Activated T-helper 2 cell treated with anti-CD3 and anti-CD28 coated beads, Interferon-gamma antibody, Interleukin-2, Interleukin-4, amounts not matched to agents 10 μg/mL and 5 μg/mL and 100 μg/mL, durations not matched to agents 14 hours and 24 hours and 36 hours (primary cell): ENCODE results near the gene ZGPAT. TPM values are rescaled to one million over a fixed set of nuclear protein-coding genes. Genes with fewer than 3 reads are reported as not detected.

Experiments used
- DNase-seq: peaks from one replicate; pipeline ENCODE4 v3.0.0; 2021; ENCODE audit warnings: low spot score
- H3K27ac Mint-ChIP-seq: one replicate; pipeline ENCODE4 v1.8.0; 2021; ENCODE audit warnings: mixed read lengths
- H3K27me3 Mint-ChIP-seq: one replicate; pipeline ENCODE4 v1.8.0; 2021; ENCODE audit warnings: low read depth, mixed read lengths
- H3K36me3 Mint-ChIP-seq: one replicate; pipeline ENCODE4 v1.8.0; 2021; ENCODE audit warnings: low read depth, mixed read lengths
- H3K4me1 Mint-ChIP-seq: one replicate; pipeline ENCODE4 v1.8.0; 2021; ENCODE audit warnings: low read depth, mixed read lengths
- H3K4me3 Mint-ChIP-seq: one replicate; pipeline ENCODE4 v1.8.0; 2021; ENCODE audit warnings: low read depth, mild to moderate bottlenecking, moderate library complexity, mixed read lengths
- H3K9me3 Mint-ChIP-seq: one replicate; pipeline ENCODE4 v1.8.0; 2021; ENCODE audit warnings: mixed read lengths
- intact Hi-C: fragments of 100-400 bp; cut with micrococcal nuclease; formaldehyde crosslinking; loops from one replicate; pipeline ENCODE4 v1.15.1; 2023
- total RNA-seq: library from RNA; stranded (reverse); gene quantifications from 2 replicates; pipeline ENCODE4 v1.2.3, GENCODE V29; 2022

Gene ZGPAT
- total RNA-seq, 1 donor from 2014 or later: 29.0 TPM

DNA sequence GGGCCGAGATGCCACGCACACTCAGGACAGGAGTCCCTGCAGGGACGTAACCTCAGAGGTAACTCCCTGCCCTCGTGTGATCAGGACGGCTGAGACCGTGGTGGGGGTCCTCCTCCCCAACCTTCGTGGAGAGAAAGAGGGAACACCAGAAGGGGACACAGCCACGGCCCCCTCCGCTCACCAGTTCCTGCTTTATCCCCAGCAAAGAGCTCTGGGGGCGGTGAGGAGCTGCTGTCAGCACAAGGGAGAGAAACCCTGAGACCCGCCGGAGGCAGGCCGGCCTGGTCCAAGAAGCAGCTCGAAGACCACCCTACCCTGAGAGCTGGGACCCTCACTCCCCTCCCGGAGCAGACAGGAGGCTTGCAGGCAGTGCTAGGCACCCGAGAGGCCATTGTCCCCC, 76.1 kb downstream of the ZGPAT start:
- Mint-ChIP-seq H3K36me3 (no peaks in the 10 kb centered on the region), H3K4me3 (no peak overlapping the region), H3K9me3 (no peaks in the 10 kb centered on the region), H3K27me3 (no peaks in the 10 kb centered on the region), H3K27ac (no peak overlapping the region), H3K4me1 (peaks cover 5% of the 10 kb centered on the region)
- intact Hi-C loops: no loop called here
- no peak for DNase-seq

DNA sequence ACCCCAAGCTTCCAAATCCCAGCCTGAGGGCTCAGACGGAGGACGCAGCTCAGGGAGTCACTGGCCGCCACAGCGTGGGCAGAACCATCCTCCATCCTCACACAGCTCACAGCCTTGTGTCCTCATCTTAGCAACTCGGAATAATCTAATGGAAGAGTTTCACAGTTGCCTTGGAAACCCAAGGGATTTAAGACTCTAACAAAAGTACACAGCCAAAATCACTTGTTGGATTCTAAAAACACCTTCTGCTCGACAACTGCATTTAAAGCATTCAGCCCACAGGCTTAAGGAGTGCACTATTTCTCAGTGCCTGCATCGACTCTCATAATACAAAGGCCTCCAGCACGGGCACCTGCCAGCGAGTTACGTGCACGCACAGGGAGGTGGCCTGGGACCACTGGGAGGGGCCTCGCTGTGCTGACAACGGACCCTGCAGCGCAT, 77.9 kb downstream of the ZGPAT start:
- H3K27ac Mint-ChIP-seq: no peak overlapping the region
- peaks cover 5% of the 10 kb centered on the region for H3K4me1 Mint-ChIP-seq
- no peak overlapping the region for H3K4me3 Mint-ChIP-seq
- H3K27me3 Mint-ChIP-seq: no peaks in the 10 kb centered on the region
- intact Hi-C loops: loop anchor here (2.0 to 5.0 kb wide), 2 partner anchors 82 to 247 kb away; partner anchors contain the start of gene TPD52L2
- no peaks in the 10 kb centered on the region for H3K36me3 Mint-ChIP-seq
- H3K9me3 Mint-ChIP-seq: no peaks in the 10 kb centered on the region
- DNase-seq: no peak

Other genes with a start within 250 kb of the ZGPAT start
- gene KCNQ2, start 235.4 kb upstream of the ZGPAT start, total RNA-seq: not detected in 2 replicates
- 1.4 and 2.4 TPM in 2 replicates for gene EEF1A2, start 209.0 kb upstream of the ZGPAT start, total RNA-seq
- gene PPDPF, start 187.3 kb upstream of the ZGPAT start, total RNA-seq: 135 and 143 TPM in 2 replicates
- 0.32 and 0.46 TPM in 2 replicates for gene PTK6, start 170.7 kb upstream of the ZGPAT start, total RNA-seq
- gene SRMS, start 160.3 kb upstream of the ZGPAT start, total RNA-seq: not detected in 2 replicates
- gene FNDC11, start 153.9 kb upstream of the ZGPAT start, total RNA-seq: 0.18 and 0.27 TPM in 2 replicates
- 10.3 and 11.5 TPM in 2 replicates for gene HELZ2, start 133.8 kb upstream of the ZGPAT start, total RNA-seq
- gene GMEB2, start 80.9 kb upstream of the ZGPAT start, total RNA-seq: 12.4 and 13.6 TPM in 2 replicates
- gene STMN3, start 54.6 kb upstream of the ZGPAT start, total RNA-seq: 6.5 and 7.1 TPM in 2 replicates
- gene RTEL1, start 49.7 kb upstream of the ZGPAT start, total RNA-seq: 44.0 and 46.9 TPM in 2 replicates
- gene TNFRSF6B, start 11.4 kb upstream of the ZGPAT start, total RNA-seq: not detected in 2 replicates
- gene ARFRP1, start 63 bp upstream of the ZGPAT start, total RNA-seq: 59.0 and 59.1 TPM in 2 replicates
- gene LIME1, start 28.6 kb downstream of the ZGPAT start, total RNA-seq: 15.7 TPM in 2 replicates
- gene SLC2A4RG, start 31.7 kb downstream of the ZGPAT start, total RNA-seq: 48.3 and 53.0 TPM in 2 replicates
- 1.1 and 1.9 TPM in 2 replicates for gene ZBTB46, start 123.2 kb downstream of the ZGPAT start, total RNA-seq
- gene ABHD16B, start 153.5 kb downstream of the ZGPAT start, total RNA-seq: 0.16 TPM in 1 of 2 replicates, not detected in the other
- 62.5 and 66.7 TPM in 2 replicates for gene TPD52L2, start 157.2 kb downstream of the ZGPAT start, total RNA-seq
- gene DNAJC5, start 187.1 kb downstream of the ZGPAT start, total RNA-seq: 38.1 and 40.0 TPM in 2 replicates
- 48.7 and 51.2 TPM in 2 replicates for gene UCKL1, start 248.4 kb downstream of the ZGPAT start, total RNA-seq